NCI-H69 (cell line): Measurements from ENCODE around the gene CACNA1C.
"Not testable (repeated sequence)": the region's sequence is repeated elsewhere in the genome, so short reads cannot be mapped to it uniquely, and the experiment has no call there.

ENCODE experiments used
- DNase-seq: peaks from one replicate; lab custom pipeline; 2025; lab: John Stamatoyannopoulos, UW

CACNA1C gene

GRCh38 chr12:2690348-2691005 is 637.7 kb downstream of the CACNA1C start:
- no peak for DNase-seq

GRCh38 chr12:2691006-2691344 is 638.2 kb downstream of the CACNA1C start:
- DNase-seq: peak; percentile 49

- DNase-seq: peak; percentile 76
These were observed 638.7 kb downstream of the CACNA1C start for GRCh38 chr12:2691345-2692071.

DNA sequence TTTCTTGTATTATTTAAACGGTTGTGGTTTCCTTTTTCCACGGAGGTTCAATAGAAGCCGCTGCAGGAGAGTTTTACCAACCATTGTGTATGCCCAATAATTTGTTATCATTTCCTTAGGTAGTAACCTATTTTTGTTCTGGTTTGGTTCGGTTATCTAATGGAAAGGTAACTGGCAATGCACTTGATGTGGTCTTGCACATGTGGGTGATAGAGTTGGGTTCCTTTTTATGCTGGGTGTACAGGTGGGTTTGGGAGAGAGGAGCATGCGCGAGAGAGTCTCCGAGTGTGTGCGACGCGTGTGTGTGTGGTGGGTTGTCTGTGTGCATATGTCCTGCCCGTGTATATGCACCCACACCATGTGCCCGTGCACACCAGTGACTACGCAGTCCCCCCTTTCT is 639.3 kb downstream of the CACNA1C start:
- peak; percentile 57 for DNase-seq

- peak; percentile 26 for DNase-seq
These were observed 640.6 kb downstream of the CACNA1C start for GRCh38 chr12:2693244-2693860.

DNA sequence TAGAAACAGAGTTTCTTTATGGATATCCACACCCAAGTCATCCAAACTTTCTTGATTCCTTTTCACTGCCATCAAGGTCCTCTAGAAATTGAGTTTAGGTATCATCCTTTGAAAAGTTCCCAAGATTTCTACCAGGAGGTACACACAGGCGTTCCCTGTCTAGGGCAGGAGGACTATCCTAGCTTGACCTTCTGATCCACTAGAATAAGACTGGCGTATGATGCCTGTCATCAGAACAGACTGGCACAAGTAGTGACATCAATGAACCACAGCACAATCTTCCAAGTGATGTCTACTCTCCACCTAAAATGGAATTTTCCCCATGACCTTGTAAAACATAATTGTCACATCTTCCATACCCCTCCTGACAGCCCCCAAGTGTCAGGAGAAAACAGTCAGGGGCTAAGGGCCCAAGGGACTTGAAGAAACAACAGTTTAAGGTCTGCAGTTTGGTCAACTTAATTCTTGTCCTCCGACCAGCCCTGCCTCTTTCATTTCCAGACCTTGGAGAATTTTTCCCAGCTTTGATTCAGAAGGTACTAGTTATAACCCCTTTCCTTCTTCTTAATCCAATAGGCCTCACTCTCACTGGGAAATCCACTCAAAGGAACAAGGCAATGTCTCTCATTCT is 641.3 kb downstream of the CACNA1C start:
- DNase-seq: no peak

DNA sequence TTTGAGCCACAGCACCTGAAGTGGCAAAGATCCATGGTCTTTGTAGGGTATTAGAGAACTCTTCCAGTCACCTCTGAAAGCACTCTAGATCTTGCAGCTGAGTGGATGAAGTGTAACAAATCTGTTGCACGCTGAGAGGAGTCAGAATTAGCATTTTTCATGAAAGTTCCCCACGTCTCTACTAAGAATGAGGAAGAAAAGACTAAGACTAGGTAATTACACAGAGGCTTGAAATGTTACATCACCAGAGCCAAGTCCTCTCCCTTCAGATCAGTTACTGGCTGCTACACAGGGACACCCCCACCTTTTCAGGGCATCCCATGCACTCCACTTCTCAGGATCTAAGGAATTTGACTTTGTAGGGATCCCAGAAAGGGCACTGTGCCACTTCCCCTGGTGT is 643.3 kb downstream of the CACNA1C start:
- DNase-seq: no peak

GRCh38 chr12:2697057-2697800 is 644.4 kb downstream of the CACNA1C start:
- DNase-seq: peak; percentile 28

- DNase-seq: no peak
These were observed 645.8 kb downstream of the CACNA1C start for GRCh38 chr12:2698566-2698965.

- DNase-seq: no peak
These were observed 657.9 kb downstream of the CACNA1C start for GRCh38 chr12:2710701-2711100.

- no peak for DNase-seq
These were observed 666.6 kb downstream of the CACNA1C start for GRCh38 chr12:2719392-2719791.

DNA sequence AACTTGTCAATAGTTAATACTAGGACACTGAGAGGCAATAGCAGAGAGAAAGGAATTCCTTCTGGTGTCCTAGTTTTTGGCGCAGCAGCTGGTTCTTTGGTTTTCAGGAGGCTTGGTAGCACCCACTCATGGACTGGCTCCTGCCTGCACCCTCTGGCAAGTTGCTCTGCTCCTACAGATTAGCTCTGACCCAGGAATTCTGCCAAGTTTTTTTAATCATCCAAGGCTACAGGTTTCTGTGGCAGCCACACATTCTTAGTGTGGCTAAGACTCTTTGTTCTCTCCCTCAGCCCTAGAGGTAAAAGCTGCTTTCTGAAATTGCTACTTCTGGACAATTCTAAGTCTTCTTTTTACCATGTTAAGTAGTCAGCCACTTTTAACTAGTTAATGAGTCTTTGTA is 670.0 kb downstream of the CACNA1C start:
- DNase-seq: no peak

- no peak for DNase-seq
These were observed 679.5 kb downstream of the CACNA1C start for GRCh38 chr12:2732290-2732689.

GRCh38 chr12:2733493-2734355 is 680.9 kb downstream of the CACNA1C start:
- no peak for DNase-seq

GRCh38 chr12:2735432-2735831 is 682.6 kb downstream of the CACNA1C start:
- DNase-seq: peak; percentile 23

DNA sequence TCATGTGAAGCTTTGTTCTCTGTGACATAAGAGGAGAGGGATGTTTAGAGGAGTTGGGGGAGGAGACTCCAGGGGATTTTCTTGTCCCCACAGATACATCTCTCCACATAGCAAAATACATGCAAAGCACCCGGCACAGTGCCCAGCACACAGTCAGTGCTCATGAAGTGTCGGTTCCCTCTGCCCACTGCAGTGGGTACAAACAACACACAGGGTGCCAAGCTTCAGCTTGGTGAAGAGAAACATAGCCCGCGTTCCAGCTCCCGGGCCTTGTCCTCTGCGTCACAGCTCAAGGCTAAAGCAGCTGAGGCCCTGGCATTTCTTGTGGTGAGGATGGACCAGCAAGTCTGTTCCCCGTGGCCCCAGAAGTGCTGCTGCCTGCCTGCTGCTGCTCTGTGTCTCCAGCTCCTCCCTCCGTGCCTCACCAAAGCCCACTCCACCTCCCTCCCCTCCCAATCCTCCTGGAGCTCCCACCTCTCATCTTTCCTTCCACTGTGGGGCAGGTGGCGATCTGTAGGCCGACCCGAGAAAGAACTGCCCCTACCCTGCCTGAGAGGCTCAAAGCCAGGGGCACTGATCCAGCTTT is 685.0 kb downstream of the CACNA1C start:
- DNase-seq: no peak

DNA sequence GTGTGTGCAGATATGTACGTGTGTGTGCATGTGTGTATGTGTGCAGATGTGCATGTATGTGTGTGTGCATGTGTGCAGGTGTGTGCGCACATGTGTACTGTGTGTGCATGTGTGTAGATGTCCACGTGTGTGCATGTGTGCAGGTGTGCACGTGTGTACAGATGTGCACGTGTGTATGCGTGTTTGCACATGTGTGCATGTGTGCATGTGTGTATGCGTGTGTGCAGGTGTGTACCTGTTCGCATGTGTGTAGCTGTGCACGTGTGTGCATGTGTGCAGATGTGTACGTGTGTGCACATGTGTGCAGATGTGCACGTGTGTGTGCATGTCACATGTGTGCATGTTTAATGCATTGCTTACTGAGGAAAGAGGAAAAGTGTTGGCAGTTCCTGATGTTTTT is 686.3 kb downstream of the CACNA1C start:
- no peak for DNase-seq

- peak; percentile 59 for DNase-seq
These were observed 687.2 kb downstream of the CACNA1C start for GRCh38 chr12:2739832-2740641.

- DNase-seq: not testable (repeated sequence)
These were observed 689.2 kb downstream of the CACNA1C start for GRCh38 chr12:2742037-2742436.

DNA sequence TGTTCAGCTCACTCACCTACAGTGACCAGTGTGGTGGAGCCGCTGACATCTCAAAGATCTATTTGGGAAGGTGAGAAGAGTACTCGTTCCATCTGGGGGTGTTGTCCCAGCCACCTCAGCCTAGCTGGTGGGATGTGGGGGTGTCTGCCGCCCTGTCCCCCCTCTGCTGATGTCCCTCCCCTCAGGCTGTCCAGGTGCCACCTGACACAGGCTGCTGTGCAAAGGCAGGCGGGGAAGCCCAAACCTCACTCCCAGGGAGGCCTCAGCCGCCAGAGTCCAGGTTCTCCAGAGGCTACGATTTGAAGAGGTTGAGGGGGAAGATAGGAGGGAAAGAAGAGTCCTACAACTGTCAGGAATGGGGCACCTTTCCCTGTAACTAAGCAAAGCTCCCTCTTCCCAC is 690.7 kb downstream of the CACNA1C start:
- DNase-seq: no peak
